Epithelial cell of esophagus (primary cell): Measurements from ENCODE around the gene CFAP46.

ENCODE experiments used
- DNase-seq: peaks from one replicate; pipeline ENCODE4 v3.0.0; 2010; ENCODE audit warnings: low read depth
- H3K4me3 ChIP-seq: 2 replicates; pipeline ENCODE4 v1.5.1; 2011; ENCODE audit warnings: mild to moderate bottlenecking, low read length, control low read depth
- CTCF ChIP-seq: IDR thresholded peaks from 2 replicates; pipeline ENCODE4 v1.5.1; 2011; ENCODE audit warnings: low read depth, mild to moderate bottlenecking, low read length, control low read depth, inconsistent platforms; ENCODE audit not compliant: insufficient read depth; ENCODE audit errors: missing control alignments

Gene CFAP46

DNA sequence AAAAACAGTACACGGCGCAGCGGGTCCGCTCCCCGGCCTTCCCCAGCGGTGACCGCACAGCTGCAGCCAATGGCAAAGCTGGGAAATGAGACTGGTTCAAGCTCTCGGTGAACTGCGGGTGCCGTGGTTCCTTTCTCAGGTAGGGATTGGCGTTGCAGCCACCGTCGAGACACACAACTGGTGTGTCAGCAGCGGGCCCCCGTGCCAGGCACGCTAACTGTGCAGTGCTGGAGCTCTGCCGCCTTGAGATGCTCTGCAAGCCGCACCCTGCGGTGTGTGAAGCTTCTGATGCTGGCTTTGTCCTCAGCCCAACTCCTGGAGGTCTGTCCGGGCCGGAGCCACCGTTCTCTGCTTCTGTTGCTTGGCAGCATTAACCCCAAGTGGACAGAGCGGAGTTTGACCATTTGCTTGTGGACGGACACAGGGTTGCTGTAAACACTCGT is 135.8 kb downstream of the CFAP46 start:
- no peak for TF ChIP-seq CTCF
- H3K4me3 ChIP-seq: no peak overlapping the region
- DNase-seq: no peak

GRCh38 chr10:132806110-132806509 is 136.3 kb downstream of the CFAP46 start:
- DNase-seq: no peak
- TF ChIP-seq CTCF: no peak
- no peak overlapping the region for H3K4me3 ChIP-seq

DNA sequence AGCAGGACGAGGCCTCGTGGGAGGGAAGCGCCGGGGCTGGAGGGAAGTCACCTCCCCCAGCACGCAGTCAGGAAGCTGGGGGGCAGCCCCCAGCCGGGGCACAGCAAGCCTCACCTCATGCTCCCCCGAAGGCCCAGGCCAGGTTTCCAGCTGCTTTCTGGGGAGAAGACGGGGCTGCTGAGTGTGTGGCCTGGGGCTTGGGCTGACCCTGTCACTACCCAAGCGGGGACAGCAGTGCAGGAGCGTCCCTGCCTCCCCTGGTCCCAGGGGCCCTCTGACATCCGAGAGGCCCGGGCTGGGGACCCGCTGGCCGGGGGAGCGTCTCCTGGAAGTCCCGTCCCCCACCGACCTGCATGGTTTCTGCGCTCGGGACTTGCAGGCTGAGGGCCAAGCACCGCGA is 136.8 kb downstream of the CFAP46 start:
- no peak for TF ChIP-seq CTCF
- no peak overlapping the region for H3K4me3 ChIP-seq
- DNase-seq: no peak

- DNase-seq: no peak
- no peak for TF ChIP-seq CTCF
- H3K4me3 ChIP-seq: no peak overlapping the region
Observed at GRCh38 chr10:132804785-132805426, 137.5 kb downstream of the CFAP46 start.

- no peak overlapping the region for H3K4me3 ChIP-seq
- DNase-seq: no peak
- no peak for TF ChIP-seq CTCF
Observed at GRCh38 chr10:132804287-132804686, 138.1 kb downstream of the CFAP46 start.

- TF ChIP-seq CTCF: no peak
- no peak for DNase-seq
- H3K4me3 ChIP-seq: no peak overlapping the region
Observed at GRCh38 chr10:132803416-132804210, 138.8 kb downstream of the CFAP46 start.
